ENCODE measurements around the gene C10orf90. TPM values are rescaled to one million over a fixed set of nuclear protein-coding genes. Genes with fewer than 3 reads are reported as not detected.

C10orf90 gene
- total RNA-seq, 1 donor from 2014 or later, result not detected

- no peak for DNase-seq (ENCODE audit: low spot score)
- Mint-ChIP-seq H3K27ac (ENCODE audit: unreplicated experiment) (no peak overlapping the region), H3K36me3 (ENCODE audit: low read depth, unreplicated experiment) (no peaks in the 10 kb centered on the region), H3K9me3 (ENCODE audit: unreplicated experiment) (no peaks in the 10 kb centered on the region), H3K27me3 (ENCODE audit: unreplicated experiment) (peaks cover 7% of the 10 kb centered on the region), H3K4me3 (ENCODE audit: unreplicated experiment) (no peak overlapping the region), H3K4me1 (ENCODE audit: unreplicated experiment) (no peaks in the 10 kb centered on the region)
- no peak for TF ChIP-seq CTCF (IDR thresholded peaks at IDR 0.05; ENCODE audit: unreplicated experiment)
Observed at GRCh38 chr10:126461289-126461940, 209.1 kb downstream of the C10orf90 start.

GRCh38 chr10:126459878-126460481 lies 210.5 kb downstream of the C10orf90 start:
- no peak overlapping the region for H3K27ac Mint-ChIP-seq (ENCODE audit: unreplicated experiment)
- H3K36me3 Mint-ChIP-seq (ENCODE audit: low read depth, unreplicated experiment), result no peaks in the 10 kb centered on the region
- H3K4me1 Mint-ChIP-seq (ENCODE audit: unreplicated experiment), result no peaks in the 10 kb centered on the region
- no peak for TF ChIP-seq CTCF (IDR thresholded peaks at IDR 0.05; ENCODE audit: unreplicated experiment)
- H3K27me3 Mint-ChIP-seq (ENCODE audit: unreplicated experiment), result peaks cover 9% of the 10 kb centered on the region
- H3K4me3 Mint-ChIP-seq (ENCODE audit: unreplicated experiment), result no peak overlapping the region
- H3K9me3 Mint-ChIP-seq (ENCODE audit: unreplicated experiment), result no peaks in the 10 kb centered on the region
- no peak for DNase-seq (ENCODE audit: low spot score)

- H3K36me3 Mint-ChIP-seq (ENCODE audit: low read depth, unreplicated experiment), result no peaks in the 10 kb centered on the region
- no peak overlapping the region for H3K4me3 Mint-ChIP-seq (ENCODE audit: unreplicated experiment)
- H3K4me1 Mint-ChIP-seq (ENCODE audit: unreplicated experiment), result no peaks in the 10 kb centered on the region
- H3K9me3 Mint-ChIP-seq (ENCODE audit: unreplicated experiment), result no peaks in the 10 kb centered on the region
- no peak for DNase-seq (ENCODE audit: low spot score)
- peaks cover 10% of the 10 kb centered on the region for H3K27me3 Mint-ChIP-seq (ENCODE audit: unreplicated experiment)
- no peak for TF ChIP-seq CTCF (IDR thresholded peaks at IDR 0.05; ENCODE audit: unreplicated experiment)
- no peak overlapping the region for H3K27ac Mint-ChIP-seq (ENCODE audit: unreplicated experiment)
Observed at GRCh38 chr10:126459032-126459831, 211.3 kb downstream of the C10orf90 start.

- no peaks in the 10 kb centered on the region for H3K9me3 Mint-ChIP-seq (ENCODE audit: unreplicated experiment)
- no peak overlapping the region for H3K4me3 Mint-ChIP-seq (ENCODE audit: unreplicated experiment)
- no peak for TF ChIP-seq CTCF (IDR thresholded peaks at IDR 0.05; ENCODE audit: unreplicated experiment)
- no peak for DNase-seq (ENCODE audit: low spot score)
- peaks cover 10% of the 10 kb centered on the region for H3K27me3 Mint-ChIP-seq (ENCODE audit: unreplicated experiment)
- H3K27ac Mint-ChIP-seq (ENCODE audit: unreplicated experiment), result no peak overlapping the region
- H3K4me1 Mint-ChIP-seq (ENCODE audit: unreplicated experiment), result no peaks in the 10 kb centered on the region
- no peaks in the 10 kb centered on the region for H3K36me3 Mint-ChIP-seq (ENCODE audit: low read depth, unreplicated experiment)
Observed at GRCh38 chr10:126458466-126458865, 212.0 kb downstream of the C10orf90 start.

GRCh38 chr10:126456632-126457031 lies 213.9 kb downstream of the C10orf90 start:
- H3K27ac Mint-ChIP-seq (ENCODE audit: unreplicated experiment), result no peak overlapping the region
- no peaks in the 10 kb centered on the region for H3K4me1 Mint-ChIP-seq (ENCODE audit: unreplicated experiment)
- DNase-seq (ENCODE audit: low spot score), result no peak
- peaks cover 4% of the 10 kb centered on the region for H3K27me3 Mint-ChIP-seq (ENCODE audit: unreplicated experiment)
- H3K36me3 Mint-ChIP-seq (ENCODE audit: low read depth, unreplicated experiment), result no peaks in the 10 kb centered on the region
- TF ChIP-seq CTCF (IDR thresholded peaks at IDR 0.05; ENCODE audit: unreplicated experiment), result no peak
- H3K4me3 Mint-ChIP-seq (ENCODE audit: unreplicated experiment), result no peak overlapping the region
- H3K9me3 Mint-ChIP-seq (ENCODE audit: unreplicated experiment), result no peaks in the 10 kb centered on the region

Measured in endothelial cell (in vitro differentiated cells).